Measurements from ENCODE around the gene CTNNA3.

The CTNNA3 gene

GRCh38 chr10:66265398-66265797 lies 1430.6 kb downstream of the CTNNA3 start:
- DNase-seq = no peak

GRCh38 chr10:66259836-66260235 lies 1436.2 kb downstream of the CTNNA3 start:
- no peak for DNase-seq

GRCh38 chr10:66258693-66259092 lies 1437.3 kb downstream of the CTNNA3 start:
- DNase-seq = no peak

- DNase-seq = no peak
Observed at GRCh38 chr10:66257801-66258200, 1438.2 kb downstream of the CTNNA3 start.

GRCh38 chr10:66252986-66253385 lies 1443.0 kb downstream of the CTNNA3 start:
- no peak for DNase-seq

GRCh38 chr10:66246177-66246576 lies 1449.8 kb downstream of the CTNNA3 start:
- DNase-seq = no peak

- DNase-seq = no peak
Observed at GRCh38 chr10:66244953-66245352, 1451.0 kb downstream of the CTNNA3 start.

- DNase-seq = no peak
Observed at GRCh38 chr10:66242885-66243284, 1453.1 kb downstream of the CTNNA3 start.

GRCh38 chr10:66239062-66239461 lies 1456.9 kb downstream of the CTNNA3 start:
- DNase-seq = no peak

- DNase-seq = no peak
Observed at GRCh38 chr10:66238343-66238742, 1457.7 kb downstream of the CTNNA3 start.

- DNase-seq = no peak
Observed at GRCh38 chr10:66234872-66235271, 1461.1 kb downstream of the CTNNA3 start.

- DNase-seq = no peak
Observed at GRCh38 chr10:66228887-66229286, 1467.1 kb downstream of the CTNNA3 start.

- DNase-seq = no peak
Observed at GRCh38 chr10:66223656-66224055, 1472.3 kb downstream of the CTNNA3 start.

GRCh38 chr10:66222462-66223046 lies 1473.4 kb downstream of the CTNNA3 start:
- DNase-seq = no peak

GRCh38 chr10:66218981-66219587 lies 1476.9 kb downstream of the CTNNA3 start:
- DNase-seq = no peak

- no peak for DNase-seq
Observed at GRCh38 chr10:66218289-66218688, 1477.7 kb downstream of the CTNNA3 start.

- DNase-seq = no peak
Observed at GRCh38 chr10:66215920-66216319, 1480.1 kb downstream of the CTNNA3 start.

GRCh38 chr10:66214721-66215404 lies 1481.1 kb downstream of the CTNNA3 start:
- no peak for DNase-seq

GRCh38 chr10:66209025-66209424 lies 1487.0 kb downstream of the CTNNA3 start:
- DNase-seq = no peak

GRCh38 chr10:66204838-66205237 lies 1491.2 kb downstream of the CTNNA3 start:
- no peak for DNase-seq

- no peak for DNase-seq
Observed at GRCh38 chr10:66202101-66202500, 1493.9 kb downstream of the CTNNA3 start.

- DNase-seq = no peak
Observed at GRCh38 chr10:66192162-66192831, 1503.7 kb downstream of the CTNNA3 start.

GRCh38 chr10:66190413-66190812 lies 1505.6 kb downstream of the CTNNA3 start:
- no peak for DNase-seq

GRCh38 chr10:66189271-66189670 lies 1506.7 kb downstream of the CTNNA3 start:
- no peak for DNase-seq

Measured in T1000 (cell line).